H54 (cell line): ENCODE data around the gene PXDN.
"Not testable (repeated sequence)": the region's sequence is repeated elsewhere in the genome, so short reads cannot be mapped to it uniquely, and the experiment has no call there.

Experiments used
- DNase-seq: peaks from one replicate; pipeline ENCODE4 v3.0.0; 2011; ENCODE audit warnings: low spot score, mixed read lengths; ENCODE audit not compliant: insufficient read length
- FAIRE-seq: peaks from 3 replicates; lab custom pipeline; 2011; peaks lifted over from hg19 to GRCh38; lab: Jason Lieb, UNC
- POLR2A ChIP-seq: IDR thresholded peaks from 2 replicates; pipeline ENCODE4 v1.6.1; 2011; ENCODE audit warnings: low read depth, mild to moderate bottlenecking, low read length

PXDN gene

DNA sequence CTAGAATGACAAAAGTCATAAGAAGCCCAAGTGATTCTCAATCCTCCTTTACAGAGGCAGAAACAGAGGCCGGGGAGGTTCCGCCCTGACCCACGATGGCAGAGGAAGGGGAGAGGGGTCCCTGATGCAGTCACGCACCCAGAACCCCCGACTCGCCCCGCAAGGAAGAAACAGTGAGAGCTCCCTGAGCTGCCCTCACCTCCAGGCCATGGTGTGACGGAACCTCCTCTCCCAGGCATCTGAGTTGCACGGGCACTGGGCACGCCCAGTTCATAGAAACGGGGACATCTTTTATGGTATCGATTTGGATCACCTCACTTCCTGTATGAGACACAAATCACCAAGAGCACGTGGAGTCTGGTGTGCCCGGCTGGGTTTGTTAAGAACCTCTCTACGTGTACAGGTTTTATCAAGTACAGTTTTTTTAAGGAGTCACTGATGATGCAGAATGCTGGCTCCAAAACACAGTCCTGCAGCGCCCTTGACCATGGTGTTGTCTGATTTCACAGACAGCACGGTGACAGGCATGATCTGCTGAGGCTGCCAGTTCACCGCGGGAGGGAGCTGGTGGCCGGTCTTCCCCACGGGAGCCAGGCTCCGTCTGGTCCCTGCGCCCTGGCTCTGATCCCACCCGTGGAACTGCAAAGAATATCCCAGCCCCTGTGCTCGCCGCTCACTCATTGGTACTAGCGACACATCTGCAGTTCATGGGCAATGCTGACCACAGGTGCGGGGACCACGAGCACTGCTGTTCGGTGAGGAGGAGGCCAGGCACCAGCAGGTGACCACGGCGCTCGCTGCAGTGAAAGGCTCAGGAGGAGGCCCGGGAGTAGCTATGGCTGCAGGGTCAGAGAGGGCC lies 35.6 kb downstream of the PXDN start:
- no peak for DNase-seq
- no peak for TF ChIP-seq POLR2A

GRCh38 chr2:1707771-1708418 lies 36.4 kb downstream of the PXDN start:
- FAIRE-seq (no peak), DNase-seq (no peak)
- no peak for TF ChIP-seq POLR2A

More for the DNA sequence above, 35.6 kb downstream of the PXDN start:
- FAIRE-seq: no peak

- not testable (repeated sequence) for FAIRE-seq, DNase-seq
These were observed 38.0 kb downstream of the PXDN start for GRCh38 chr2:1706089-1706841.

DNA sequence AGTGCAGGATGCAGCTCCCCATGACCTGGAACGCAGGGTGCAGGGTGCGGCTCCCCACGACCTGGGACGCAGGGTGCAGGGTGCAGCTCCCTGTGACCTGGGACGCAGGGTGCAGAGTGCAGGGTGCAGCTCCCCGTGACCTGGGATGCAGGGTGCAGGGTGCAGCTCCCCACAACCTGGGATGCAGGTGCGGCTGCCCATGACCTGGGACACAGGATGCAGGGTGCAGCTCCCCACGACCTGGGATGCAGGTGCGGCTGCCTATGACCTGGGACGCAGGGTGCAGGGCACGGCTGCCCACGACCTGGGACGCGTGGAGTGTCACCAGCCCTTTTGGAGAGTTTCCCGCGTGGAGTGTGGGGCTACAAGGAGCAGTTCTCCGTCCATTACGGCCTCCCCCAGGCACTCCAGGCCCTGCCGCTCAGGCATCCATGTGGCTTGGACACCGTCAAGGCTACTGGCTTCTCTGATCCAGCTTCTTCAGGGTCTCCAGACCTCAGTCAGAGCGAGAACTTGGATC lies 38.7 kb downstream of the PXDN start:
- FAIRE-seq: no peak
- no peak for DNase-seq
- no peak for TF ChIP-seq POLR2A

DNA sequence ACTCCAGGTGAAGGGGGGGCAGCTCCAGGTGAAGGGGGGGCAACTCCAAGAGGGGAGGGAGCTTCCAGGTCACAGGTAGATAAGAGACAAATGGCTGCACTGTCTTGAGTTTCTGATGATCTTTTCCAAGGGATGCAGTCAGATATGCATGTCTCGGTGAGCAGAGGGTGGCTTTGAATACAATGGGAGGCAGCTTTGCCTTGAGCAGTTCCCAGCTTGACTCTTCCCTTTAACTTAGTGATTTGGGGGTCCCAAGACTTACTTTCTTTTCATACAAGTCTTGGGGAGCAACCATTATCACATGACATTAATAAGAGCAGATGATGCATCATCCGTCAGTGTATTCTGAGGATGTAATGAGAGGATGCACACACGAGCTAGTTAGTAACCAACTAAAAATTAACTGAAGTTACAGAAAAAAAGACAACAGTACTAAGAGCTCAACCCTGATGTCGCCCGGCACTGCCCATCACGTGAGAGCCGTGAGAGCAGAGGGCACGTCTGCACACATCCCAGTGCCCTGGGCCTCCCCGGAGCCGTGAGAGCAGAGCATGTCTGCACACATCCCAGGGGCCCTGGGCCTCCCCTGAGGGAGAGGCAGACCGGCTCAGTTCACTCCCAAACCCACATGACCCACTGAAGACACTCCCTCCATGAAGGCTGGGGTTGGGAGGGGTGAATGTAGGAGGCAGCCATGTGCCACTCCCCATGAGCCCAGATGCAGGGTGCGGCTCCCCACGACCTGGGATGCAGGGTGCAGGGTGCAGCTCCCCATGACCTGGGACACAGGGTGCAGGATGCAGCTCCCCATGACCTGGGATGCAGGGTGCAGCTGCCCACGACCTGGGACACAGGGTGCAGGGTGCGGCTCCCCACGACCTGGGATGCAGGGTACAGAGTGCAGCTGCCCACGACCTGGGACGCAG lies 39.4 kb downstream of the PXDN start:
- TF ChIP-seq POLR2A: no peak
- DNase-seq: no peak
- FAIRE-seq: no peak

- DNase-seq (no peak), FAIRE-seq (no peak)
- no peak for TF ChIP-seq POLR2A
These were observed 42.1 kb downstream of the PXDN start for GRCh38 chr2:1702186-1702565.

DNA sequence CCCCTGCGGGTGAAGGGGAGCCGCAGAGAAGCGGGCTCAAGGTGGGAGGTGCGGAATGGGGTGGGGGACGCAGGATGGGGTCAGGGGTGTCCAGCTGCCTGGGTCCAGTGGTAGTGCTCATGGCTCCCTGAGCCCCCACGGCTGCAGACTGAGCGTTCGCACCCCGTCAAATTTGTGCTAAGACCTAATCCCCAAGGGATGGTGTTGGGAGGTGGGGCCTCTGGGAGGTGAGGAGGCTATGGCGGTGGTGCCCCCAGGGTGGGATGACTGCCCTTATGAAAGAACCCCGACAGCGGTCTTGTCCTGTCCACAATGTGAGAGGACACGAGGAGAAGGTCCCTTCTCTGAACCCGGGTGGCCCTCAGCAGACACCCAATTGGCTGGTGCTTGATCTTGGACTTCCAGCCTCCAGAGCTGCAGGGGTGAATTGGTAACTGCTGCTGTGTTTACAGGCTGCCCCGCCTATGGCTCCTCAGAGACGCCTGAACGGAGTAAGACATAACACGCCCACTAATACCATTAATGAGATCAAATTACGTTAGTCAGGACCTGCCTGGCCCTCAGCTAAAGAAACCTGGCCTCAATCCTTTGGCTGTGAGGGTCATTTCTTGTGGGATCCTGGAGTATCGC lies 42.6 kb downstream of the PXDN start:
- TF ChIP-seq POLR2A: no peak
- no peak for DNase-seq
- FAIRE-seq: no peak

- no peak for FAIRE-seq
- no peak for TF ChIP-seq POLR2A
- no peak for DNase-seq
These were observed 43.3 kb downstream of the PXDN start for GRCh38 chr2:1701020-1701419.

DNA sequence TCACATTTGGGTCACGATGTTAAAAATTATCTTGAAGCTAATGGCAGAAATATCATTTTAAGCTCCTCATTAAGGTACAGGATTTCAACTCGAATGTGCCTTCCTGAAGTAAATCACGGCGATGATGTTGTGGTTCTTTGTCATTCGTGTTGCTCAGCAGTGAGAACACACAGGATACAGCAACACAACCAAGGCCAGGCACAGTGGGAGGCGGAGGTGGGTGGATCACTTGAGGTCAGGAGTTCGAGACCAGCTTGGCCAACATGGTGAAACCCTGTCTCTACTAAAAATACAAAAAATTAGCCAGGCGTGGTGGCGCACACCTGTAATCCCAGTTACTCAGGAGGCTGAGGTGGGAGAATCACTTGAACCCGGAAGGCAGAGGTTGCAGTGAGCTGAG lies 43.9 kb downstream of the PXDN start:
- not testable (repeated sequence) for FAIRE-seq, DNase-seq

GRCh38 chr2:1698188-1698945 lies 45.9 kb downstream of the PXDN start:
- FAIRE-seq (no peak), DNase-seq (no peak)
- no peak for TF ChIP-seq POLR2A

- no peak for FAIRE-seq
These were observed 46.7 kb downstream of the PXDN start for GRCh38 chr2:1697601-1698000.

GRCh38 chr2:1696472-1696871 lies 47.8 kb downstream of the PXDN start:
- FAIRE-seq (no peak), DNase-seq (no peak)
- no peak for TF ChIP-seq POLR2A

More at GRCh38 chr2:1697601-1698000, 46.7 kb downstream of the PXDN start:
- no peak for TF ChIP-seq POLR2A
- DNase-seq: no peak
